ENCODE results near the gene TASOR. TPM values are rescaled to one million over a fixed set of nuclear protein-coding genes. Genes with fewer than 3 reads are reported as not detected.

Gene TASOR
- total RNA-seq, 2 donors from 2014 or later: 37.3 to 68.3 TPM

GRCh38 chr3:56645407-56645806 lies 37.7 kb downstream of the TASOR start:
- H3K9me3 Mint-ChIP-seq: no peaks in the 10 kb centered on the region
- ATAC-seq: no peak
- peak overlapping the region in 1 of 2 donors; percentile 82 for H3K27ac Mint-ChIP-seq
- peaks cover 0 to 19% of the 10 kb centered on the region in 2 donors for H3K36me3 Mint-ChIP-seq
- no peak for DNase-seq (ENCODE audit: low spot score in 2 of 2)

- no peak for ATAC-seq
- peaks cover 0 to 16% of the 10 kb centered on the region in 2 donors for H3K36me3 Mint-ChIP-seq
Observed at GRCh38 chr3:56633602-56634535, 49.2 kb downstream of the TASOR start.

More at GRCh38 chr3:56633602-56634535, 49.2 kb downstream of the TASOR start:
- H3K9me3 Mint-ChIP-seq: no peaks in the 10 kb centered on the region
- H3K27ac Mint-ChIP-seq: peak overlapping the region in 1 of 2 donors; percentile 18
- DNase-seq (ENCODE audit: low spot score in 2 of 2): no peak

Other genes with a start within 250 kb of the TASOR start
- gene ERC2, start 214.8 kb downstream of the TASOR start, total RNA-seq: under 1 TPM in 1 of 2 donors, not detected in 1; 0.58 TPM
- gene CCDC66, start 126.1 kb downstream of the TASOR start, total RNA-seq: 10 to 100 TPM; 26.5 to 53.8 TPM
- 10 to 100 TPM; 35.7 to 54.0 TPM for gene ARHGEF3, start 118.7 kb upstream of the TASOR start, total RNA-seq

Data from activated naive CD4-positive, alpha-beta T cell treated with anti-CD3 and anti-CD28 coated beads, Interleukin-2, amount 50 U/mL, for 72 hours (primary cell).